BE2C (cell line): ENCODE results near the gene TTC33. TPM values are rescaled to one million over a fixed set of nuclear protein-coding genes. Genes with fewer than 3 reads are reported as not detected.

Source experiments
- DNase-seq: peaks from one replicate; pipeline ENCODE4 v3.0.0-alpha.2; 2020
- H3K27me3 ChIP-seq: fragments of 250-450 bp; sonication (Bioruptor Pico); 2 replicates; pipeline ENCODE4 v1.5.1; 2020; ENCODE audit warnings: mild to moderate bottlenecking
- H3K36me3 ChIP-seq: fragments of 250-450 bp; sonication (Bioruptor Pico); 2 replicates; pipeline ENCODE4 v1.5.1; 2020; ENCODE audit warnings: mild to moderate bottlenecking
- H3K4me1 ChIP-seq: fragments of 250-450 bp; sonication (Bioruptor Pico); 2 replicates; pipeline ENCODE4 v1.5.1; 2020
- H3K4me3 ChIP-seq: 2 replicates; pipeline ENCODE4 v1.5.1; 2011; ENCODE audit warnings: low read depth, low read length
- H3K9me3 ChIP-seq: fragments of 250-450 bp; sonication (Bioruptor Pico); 2 replicates; pipeline ENCODE4 v1.5.1; 2020
- polyA plus RNA-seq: library from polyadenylated mRNA; unstranded; fragments of >200 nt; gene quantifications from one replicate; pipeline ENCODE4 v1.2.1, GENCODE V29; 2012; ENCODE audit warnings: low read depth, missing spikeins; ENCODE audit not compliant: insufficient read length, insufficient read depth
- TF ChIP-seq, protein P1 (sequence below): IDR thresholded peaks from 2 replicates; pipeline ENCODE4 v1.5.1; 2012; ENCODE audit warnings: mild to moderate bottlenecking, low read depth, low read length

The TTC33 gene, protein sequence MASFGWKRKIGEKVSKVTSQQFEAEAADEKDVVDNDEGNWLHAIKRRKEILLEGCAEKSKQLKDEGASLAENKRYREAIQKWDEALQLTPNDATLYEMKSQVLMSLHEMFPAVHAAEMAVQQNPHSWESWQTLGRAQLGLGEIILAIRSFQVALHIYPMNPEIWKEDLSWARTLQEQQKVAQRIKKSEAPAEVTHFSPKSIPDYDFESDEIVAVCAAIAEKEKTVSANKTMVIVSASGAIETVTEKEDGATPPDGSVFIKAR
- 8.9 TPM for polyA plus RNA-seq

DNA sequence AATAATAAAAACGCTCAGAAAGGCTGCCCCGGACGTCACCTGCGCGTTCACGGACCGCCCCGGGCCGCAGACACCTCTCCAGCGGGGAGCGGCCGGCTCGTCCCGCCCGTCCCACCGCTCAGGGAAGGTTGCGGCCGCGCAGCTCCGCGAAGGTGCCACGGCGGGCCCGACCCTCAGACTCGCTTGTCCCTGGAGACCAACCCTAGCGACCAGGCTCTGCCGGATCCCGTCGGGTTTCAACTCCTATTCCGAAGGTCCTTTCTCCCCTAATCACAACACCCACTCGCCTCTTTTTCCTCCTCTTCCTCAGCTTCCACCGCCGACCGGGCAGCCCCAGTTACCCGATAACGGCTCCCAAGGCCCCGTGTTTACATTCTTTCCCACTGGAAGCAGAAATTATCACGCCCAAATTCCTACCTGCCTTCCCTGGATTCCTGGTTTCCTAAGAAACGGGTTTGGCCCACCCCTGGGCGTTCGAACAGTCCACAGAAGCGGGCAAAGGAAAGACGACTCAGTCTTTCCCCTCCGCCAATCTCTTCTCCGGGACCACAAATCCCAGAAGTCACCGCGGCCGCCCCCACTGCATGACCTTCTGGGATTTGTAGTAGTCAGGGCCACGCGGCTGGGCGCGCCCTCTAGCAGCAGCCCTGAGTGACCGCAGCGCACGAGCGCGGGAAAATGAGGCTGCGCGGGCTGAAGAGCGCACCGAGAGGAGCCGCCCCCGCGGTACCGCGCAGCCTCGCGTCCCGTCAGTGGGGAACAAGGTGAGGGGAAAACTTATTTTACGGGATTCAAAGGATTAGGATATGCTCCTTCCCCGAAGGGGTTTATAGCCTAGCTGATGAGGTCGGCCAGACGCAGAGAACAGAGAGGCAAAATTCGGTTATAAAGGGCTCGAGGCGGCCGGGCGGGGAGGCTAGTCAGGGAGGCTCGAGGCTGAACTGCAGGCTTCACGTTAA, at the start of gene TTC33:
Gene TTC33 (minus strand): TSS at position 555 of the 959 bp plus-strand sequence. CDS start 8,943 bp downstream, outside the sequence.
- TF ChIP-seq, protein P1, sequence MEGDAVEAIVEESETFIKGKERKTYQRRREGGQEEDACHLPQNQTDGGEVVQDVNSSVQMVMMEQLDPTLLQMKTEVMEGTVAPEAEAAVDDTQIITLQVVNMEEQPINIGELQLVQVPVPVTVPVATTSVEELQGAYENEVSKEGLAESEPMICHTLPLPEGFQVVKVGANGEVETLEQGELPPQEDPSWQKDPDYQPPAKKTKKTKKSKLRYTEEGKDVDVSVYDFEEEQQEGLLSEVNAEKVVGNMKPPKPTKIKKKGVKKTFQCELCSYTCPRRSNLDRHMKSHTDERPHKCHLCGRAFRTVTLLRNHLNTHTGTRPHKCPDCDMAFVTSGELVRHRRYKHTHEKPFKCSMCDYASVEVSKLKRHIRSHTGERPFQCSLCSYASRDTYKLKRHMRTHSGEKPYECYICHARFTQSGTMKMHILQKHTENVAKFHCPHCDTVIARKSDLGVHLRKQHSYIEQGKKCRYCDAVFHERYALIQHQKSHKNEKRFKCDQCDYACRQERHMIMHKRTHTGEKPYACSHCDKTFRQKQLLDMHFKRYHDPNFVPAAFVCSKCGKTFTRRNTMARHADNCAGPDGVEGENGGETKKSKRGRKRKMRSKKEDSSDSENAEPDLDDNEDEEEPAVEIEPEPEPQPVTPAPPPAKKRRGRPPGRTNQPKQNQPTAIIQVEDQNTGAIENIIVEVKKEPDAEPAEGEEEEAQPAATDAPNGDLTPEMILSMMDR: peak; percentile 70
- H3K4me1 ChIP-seq: no peaks in the 10 kb centered on the region
- peak within 1 kb of the TSS; percentile 92 for H3K4me3 ChIP-seq
- H3K27me3 ChIP-seq: no peaks in the 10 kb centered on the region
- no peaks in the 10 kb centered on the region for H3K9me3 ChIP-seq
- DNase-seq: peak; percentile 96
- no peaks in the 10 kb centered on the region for H3K36me3 ChIP-seq

DNA sequence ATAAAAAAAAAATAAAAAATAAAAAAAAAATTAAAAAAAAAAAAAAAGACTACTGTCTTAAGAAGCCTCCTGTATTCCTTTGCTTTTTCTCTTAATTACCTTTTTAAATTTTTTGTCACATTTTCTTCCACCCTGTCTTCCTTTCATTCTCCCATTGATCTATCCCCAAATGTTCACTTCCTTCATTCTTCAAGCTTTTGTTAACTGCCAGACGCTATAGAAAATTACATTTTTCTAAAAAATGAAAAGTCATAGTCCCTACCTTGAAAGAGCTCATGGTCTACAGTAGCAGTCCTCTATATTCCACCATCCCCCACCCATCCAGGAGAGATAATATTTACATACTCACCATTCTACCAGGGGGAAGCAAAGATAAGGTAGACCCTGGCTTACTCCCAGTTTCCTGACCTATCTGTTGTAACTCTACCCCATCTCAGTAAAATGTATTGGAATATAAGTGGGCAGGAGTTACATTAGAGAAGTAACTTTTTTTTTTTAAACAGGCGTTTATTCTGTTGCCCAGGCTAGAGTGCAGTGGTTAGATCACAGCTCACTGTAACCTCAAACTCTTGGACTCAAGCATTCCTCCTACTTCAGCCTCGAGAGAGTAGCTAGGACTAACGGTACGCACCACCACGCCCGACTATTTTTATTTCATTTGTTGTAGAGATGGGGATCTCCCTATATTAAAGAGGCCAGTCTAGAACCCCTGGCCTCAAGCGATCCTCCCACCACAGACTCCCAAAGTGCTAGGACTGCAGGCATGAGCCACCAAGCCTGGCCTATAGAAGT, 46.2 kb upstream of the TTC33 start:
- DNase-seq: no peak
- no peaks in the 10 kb centered on the region for H3K27me3 ChIP-seq
- no peak overlapping the region for H3K4me3 ChIP-seq
- H3K9me3 ChIP-seq: no peaks in the 10 kb centered on the region
- TF ChIP-seq, protein P1: no peak
- peaks cover 3% of the 10 kb centered on the region for H3K4me1 ChIP-seq
- no peaks in the 10 kb centered on the region for H3K36me3 ChIP-seq

DNA sequence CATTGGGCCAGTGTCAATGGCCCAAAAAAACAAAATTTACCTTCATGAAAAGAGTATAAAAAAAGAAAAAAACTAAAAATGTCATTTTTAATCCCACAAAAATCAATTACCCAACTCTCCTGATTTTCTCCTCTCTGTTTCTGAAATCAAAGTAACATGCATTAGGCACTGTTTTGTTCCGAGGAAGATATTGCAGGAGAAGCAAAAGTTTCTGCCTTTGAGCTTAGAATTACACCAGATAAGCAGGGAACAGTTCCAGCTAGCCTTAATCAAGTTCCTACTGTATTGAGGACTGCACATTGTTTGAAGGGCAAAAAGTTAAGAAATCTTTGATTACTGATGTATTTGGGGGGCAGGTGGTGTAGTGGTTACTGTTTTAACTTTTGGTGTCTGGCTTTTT, 43.5 kb upstream of the TTC33 start:
- Histone ChIP-seq H3K4me1 (peaks cover 3% of the 10 kb centered on the region), H3K4me3 (peak overlapping the region; percentile 93), H3K27me3 (no peaks in the 10 kb centered on the region), H3K9me3 (no peaks in the 10 kb centered on the region), H3K36me3 (peaks cover 7% of the 10 kb centered on the region)
- TF ChIP-seq, protein P1: no peak
- DNase-seq: no peak

DNA sequence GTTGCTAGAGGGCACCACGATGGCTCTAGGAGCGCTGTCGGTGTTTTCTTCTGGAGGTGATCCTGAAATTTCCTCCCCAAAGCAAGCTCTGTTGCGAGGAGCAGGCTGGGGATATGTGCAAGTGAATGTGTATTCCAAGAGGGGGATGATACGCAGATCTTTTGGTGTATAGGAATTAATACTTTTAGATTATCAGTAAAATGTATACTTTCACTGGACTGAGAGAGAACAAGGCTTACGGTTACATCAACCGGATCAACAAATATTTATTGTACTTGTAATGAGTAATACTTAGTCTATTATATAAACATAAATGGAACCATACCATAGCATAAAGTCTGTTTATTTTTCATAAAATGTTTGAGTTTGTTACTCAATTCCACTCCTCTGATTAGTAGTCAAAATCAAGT, 43.0 kb upstream of the TTC33 start:
- Histone ChIP-seq H3K36me3 (peaks cover 7% of the 10 kb centered on the region), H3K9me3 (no peaks in the 10 kb centered on the region), H3K27me3 (no peaks in the 10 kb centered on the region), H3K4me1 (peaks cover 3% of the 10 kb centered on the region), H3K4me3 (peak overlapping the region; percentile 93)
- TF ChIP-seq, protein P1: no peak
- DNase-seq: no peak

DNA sequence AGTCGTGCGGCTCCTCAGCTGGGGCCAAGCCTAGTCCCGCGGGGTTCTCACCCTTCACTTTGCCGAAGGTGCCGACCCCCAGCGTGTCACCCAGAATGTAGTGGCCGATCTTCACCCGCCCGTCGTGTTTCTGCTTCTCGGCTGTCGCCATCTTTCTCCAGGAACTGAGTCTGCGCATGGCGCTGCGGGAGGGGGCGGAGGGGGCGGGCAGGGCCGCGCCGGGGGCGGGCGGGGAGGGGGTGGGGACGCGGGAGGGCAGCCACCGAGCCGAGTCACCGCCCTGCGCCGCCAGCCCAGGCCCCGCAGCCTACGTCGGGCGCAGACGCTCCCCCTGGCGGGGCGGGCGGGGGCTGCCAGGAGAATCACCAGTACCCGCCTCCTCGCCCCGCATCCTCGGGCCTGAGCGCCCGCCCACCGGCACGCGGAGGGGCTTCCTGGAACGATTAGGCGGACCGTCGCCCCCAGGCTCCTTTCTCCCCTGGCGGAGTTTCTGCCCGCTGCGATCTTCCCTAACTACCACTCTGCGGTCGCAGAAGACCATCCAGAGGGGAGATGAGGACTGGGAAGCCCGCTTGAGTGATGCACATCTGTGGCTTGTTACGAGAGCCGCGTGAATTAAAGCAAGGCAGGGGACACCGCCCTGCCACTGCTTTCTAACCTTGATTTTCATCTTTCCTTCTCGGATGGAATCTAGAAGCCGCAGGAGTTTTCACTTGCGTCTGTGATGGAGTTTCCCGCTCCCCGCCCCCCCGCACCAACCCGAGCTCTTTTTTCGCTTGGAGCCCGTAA, 42.4 kb upstream of the TTC33 start, which contains the start of gene PRKAA1:
Gene PRKAA1 (minus strand): TSS at position 363 of the 789 bp plus-strand sequence. CDS start 185 bp downstream, at position 178.
- Histone ChIP-seq H3K9me3 (no peaks in the 10 kb centered on the region), H3K4me1 (peaks cover 3% of the 10 kb centered on the region), H3K36me3 (peaks cover 7% of the 10 kb centered on the region), H3K4me3 (peak within 1 kb of the TSS; percentile 93), H3K27me3 (no peaks in the 10 kb centered on the region)
- peak; percentile 95 for DNase-seq
- TF ChIP-seq, protein P1: peak; percentile 54
